MCF 10A (cell line): ENCODE data around the gene PALD1. TPM values are rescaled to one million over a fixed set of nuclear protein-coding genes. Genes with fewer than 3 reads are reported as not detected.

Source experiments
- BruUV-seq: library from RNA; stranded (reverse); fragments of 400-500 nt; replicated peaks from 2 replicates; lab custom pipeline; 2021; lab: Mats Ljungman, UMichigan
- CTCF ChIA-PET: fragments of 300-600 bp; sonication (Branson Sonifier 250); formaldehyde crosslinking; extraction: SDS; loops from one replicate; lab custom pipeline; 2021; ENCODE audit warnings: antibody characterized with exemption, inconsistent platforms; lab: Yijun Ruan, JAX
- POLR2A ChIA-PET: fragments of 300-600, 350-650 bp; sonication (Branson Sonifier 250); formaldehyde crosslinking; extraction: SDS; loops from one replicate; lab custom pipeline; 2020; ENCODE audit warnings: antibody characterized with exemption, inconsistent platforms; lab: Yijun Ruan, JAX
- DNase-seq: peaks from one replicate; pipeline ENCODE4 v3.0.0-alpha.2; 2018; ENCODE audit not compliant: unreplicated experiment
- H3K27ac Mint-ChIP-seq: one replicate; pipeline ENCODE4 v1.8.0; 2022; ENCODE audit warnings: mild to moderate bottlenecking, low read depth, mixed read lengths; ENCODE audit not compliant: unreplicated experiment
- H3K27me3 Mint-ChIP-seq: one replicate; pipeline ENCODE4 v1.8.0; 2022; ENCODE audit warnings: mixed read lengths; ENCODE audit not compliant: insufficient read depth, unreplicated experiment
- H3K36me3 Mint-ChIP-seq: one replicate; pipeline ENCODE4 v1.8.0; 2022; ENCODE audit warnings: mild to moderate bottlenecking, moderate library complexity, mixed read lengths; ENCODE audit not compliant: insufficient read depth, unreplicated experiment
- H3K4me1 Mint-ChIP-seq: one replicate; pipeline ENCODE4 v1.8.0; 2022; ENCODE audit warnings: mixed read lengths; ENCODE audit not compliant: insufficient read depth, unreplicated experiment
- H3K4me3 Mint-ChIP-seq: one replicate; pipeline ENCODE4 v1.8.0; 2022; ENCODE audit warnings: mild to moderate bottlenecking, moderate library complexity, mixed read lengths; ENCODE audit not compliant: unreplicated experiment
- H3K9me3 Mint-ChIP-seq: one replicate; pipeline ENCODE4 v1.8.0; 2022; ENCODE audit warnings: mixed read lengths; ENCODE audit not compliant: unreplicated experiment
- intact Hi-C: fragments of 100-400 bp; cut with micrococcal nuclease; formaldehyde crosslinking; loops from 2 replicates; pipeline ENCODE4 v1.14.1; 2022
- total RNA-seq: library from RNA; stranded (reverse); gene quantifications from 2 replicates; pipeline ENCODE4 v1.2.3, GENCODE V29; 2022
- TF ChIP-seq, protein P1 (sequence below): fragments of 200-600 bp; IDR thresholded peaks from one replicate; pipeline ENCODE4 v1.8.0; 2022; ENCODE audit warnings: antibody characterized with exemption, mild to moderate bottlenecking; ENCODE audit not compliant: unreplicated experiment

Gene PALD1
- total RNA-seq, 1 experiment from 2014 or later, result 0.12 TPM

DNA sequence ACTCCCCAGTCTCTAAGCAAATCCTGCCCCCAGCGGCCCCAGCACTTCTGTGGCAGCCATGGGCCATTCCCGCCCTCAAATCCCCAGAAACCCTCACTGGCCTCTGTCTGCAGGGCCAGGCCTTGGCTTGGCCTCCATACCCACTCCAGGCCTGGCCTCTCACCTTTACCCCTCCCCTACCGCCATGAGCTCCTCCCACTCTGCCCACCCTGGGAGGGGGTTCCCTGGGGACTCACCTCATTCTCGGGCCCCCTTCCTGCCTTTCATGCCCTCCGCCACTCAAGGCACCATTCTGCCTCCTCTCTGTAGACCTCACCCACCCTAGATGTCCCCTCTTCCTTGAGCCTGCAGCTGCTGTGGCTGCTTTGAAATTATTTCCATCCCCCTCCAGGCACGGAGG, 83.0 kb downstream of the PALD1 start:
- Mint-ChIP-seq H3K4me3 (no peak overlapping the region), H3K4me1 (peaks cover 9% of the 10 kb centered on the region), H3K27me3 (peaks cover 15% of the 10 kb centered on the region), H3K9me3 (no peaks in the 10 kb centered on the region), H3K27ac (no peak overlapping the region), H3K36me3 (no peaks in the 10 kb centered on the region)
- intact Hi-C loops, result no loop called here
- ChIA-PET CTCF (interaction anchor here (0.6 to 5.0 kb wide), 5 partner anchors 12 to 341 kb away, joined by 3 to 47 read pairs (median 5); no protein-coding TSS in a partner anchor), POLR2A (interaction anchor here (0.6 kb wide), 1 partner anchor 578 kb away, joined by 3 read pairs; no protein-coding TSS in a partner anchor)
- TF ChIP-seq, protein P1, sequence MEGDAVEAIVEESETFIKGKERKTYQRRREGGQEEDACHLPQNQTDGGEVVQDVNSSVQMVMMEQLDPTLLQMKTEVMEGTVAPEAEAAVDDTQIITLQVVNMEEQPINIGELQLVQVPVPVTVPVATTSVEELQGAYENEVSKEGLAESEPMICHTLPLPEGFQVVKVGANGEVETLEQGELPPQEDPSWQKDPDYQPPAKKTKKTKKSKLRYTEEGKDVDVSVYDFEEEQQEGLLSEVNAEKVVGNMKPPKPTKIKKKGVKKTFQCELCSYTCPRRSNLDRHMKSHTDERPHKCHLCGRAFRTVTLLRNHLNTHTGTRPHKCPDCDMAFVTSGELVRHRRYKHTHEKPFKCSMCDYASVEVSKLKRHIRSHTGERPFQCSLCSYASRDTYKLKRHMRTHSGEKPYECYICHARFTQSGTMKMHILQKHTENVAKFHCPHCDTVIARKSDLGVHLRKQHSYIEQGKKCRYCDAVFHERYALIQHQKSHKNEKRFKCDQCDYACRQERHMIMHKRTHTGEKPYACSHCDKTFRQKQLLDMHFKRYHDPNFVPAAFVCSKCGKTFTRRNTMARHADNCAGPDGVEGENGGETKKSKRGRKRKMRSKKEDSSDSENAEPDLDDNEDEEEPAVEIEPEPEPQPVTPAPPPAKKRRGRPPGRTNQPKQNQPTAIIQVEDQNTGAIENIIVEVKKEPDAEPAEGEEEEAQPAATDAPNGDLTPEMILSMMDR, result no peak
- DNase-seq, result no peak
- BruUV-seq, result no TSS peak

- peaks cover 15% of the 10 kb centered on the region for H3K27me3 Mint-ChIP-seq
- no peak overlapping the region for H3K4me3 Mint-ChIP-seq
- no peak overlapping the region for H3K27ac Mint-ChIP-seq
- POLR2A ChIA-PET, result no interaction called here
- H3K4me1 Mint-ChIP-seq, result peaks cover 9% of the 10 kb centered on the region
- no peak for DNase-seq
- CTCF ChIA-PET, result interaction anchor here (0.6 to 5.0 kb wide), 3 partner anchors 13 to 281 kb away, joined by 5 to 47 read pairs (median 5); no protein-coding TSS in a partner anchor
- BruUV-seq, result no TSS peak
- H3K9me3 Mint-ChIP-seq, result no peaks in the 10 kb centered on the region
- H3K36me3 Mint-ChIP-seq, result no peaks in the 10 kb centered on the region
- intact Hi-C loops, result no loop called here
- TF ChIP-seq, protein P1, result no peak
These were observed 83.6 kb downstream of the PALD1 start for GRCh38 chr10:70562036-70562755.

DNA sequence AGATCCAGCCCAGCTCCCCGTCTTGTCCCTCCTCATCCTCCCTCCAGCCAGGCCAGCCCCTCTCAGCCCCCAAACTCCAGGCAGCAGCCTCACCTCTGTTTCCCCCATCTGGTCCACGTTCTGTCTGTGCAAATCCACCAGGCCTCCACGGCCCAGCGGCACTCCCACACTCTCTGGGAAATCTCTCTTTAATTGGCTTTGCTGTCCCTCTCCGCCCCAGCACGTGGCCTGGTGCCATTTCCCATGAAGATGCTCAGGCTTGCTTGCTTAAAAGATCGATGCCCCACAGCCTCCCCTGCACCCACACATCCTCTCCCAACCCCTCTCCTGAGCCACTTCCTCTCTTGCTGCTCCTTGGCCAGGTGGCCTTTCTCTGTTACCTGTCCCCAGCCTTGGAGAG, 84.7 kb downstream of the PALD1 start:
- Mint-ChIP-seq H3K27me3 (peaks cover 9% of the 10 kb centered on the region), H3K9me3 (no peaks in the 10 kb centered on the region), H3K4me3 (no peak overlapping the region), H3K27ac (no peak overlapping the region), H3K4me1 (peaks cover 9% of the 10 kb centered on the region), H3K36me3 (no peaks in the 10 kb centered on the region)
- CTCF ChIA-PET, result no interaction called here
- no peak for DNase-seq
- TF ChIP-seq, protein P1, result no peak
- POLR2A ChIA-PET, result no interaction called here
- intact Hi-C loops, result no loop called here
- BruUV-seq, result no TSS peak

- TF ChIP-seq, protein P1, result no peak
- ChIA-PET CTCF (no interaction called here), POLR2A (no interaction called here)
- Mint-ChIP-seq H3K27ac (no peak overlapping the region), H3K36me3 (no peaks in the 10 kb centered on the region), H3K9me3 (no peaks in the 10 kb centered on the region), H3K4me3 (no peak overlapping the region), H3K4me1 (peaks cover 4% of the 10 kb centered on the region), H3K27me3 (no peaks in the 10 kb centered on the region)
- BruUV-seq, result no TSS peak
- intact Hi-C loops, result no loop called here
- no peak for DNase-seq
These were observed 85.7 kb downstream of the PALD1 start for GRCh38 chr10:70564113-70564725.
